ENCODE results near the gene COPG2.

COPG2 gene

GRCh38 chr7:130655286-130655685 is 13.3 kb downstream of the COPG2 start:
- no peaks in the 10 kb centered on the region for H3K27me3 ChIP-seq (ENCODE audit: insufficient read depth, low read length)
- H3K4me1 ChIP-seq (ENCODE audit: insufficient read depth, low read length, severe bottlenecking) = no peaks in the 10 kb centered on the region
- no peaks in the 10 kb centered on the region for H3K9me3 ChIP-seq (ENCODE audit: low read length)
- H3K4me2 ChIP-seq (ENCODE audit: low read length) = no peak overlapping the region
- H3F3A ChIP-seq (ENCODE audit: insufficient read depth, low read length) = no peaks in the 10 kb centered on the region
- no peak overlapping the region for H3K9ac ChIP-seq (ENCODE audit: low read length)
- H4K20me1 ChIP-seq (ENCODE audit: insufficient read depth, low read length) = no peaks in the 10 kb centered on the region
- H3K36me3 ChIP-seq (ENCODE audit: insufficient read depth, low read length) = peaks cover 18% of the 10 kb centered on the region
- no peak overlapping the region for H3K4me3 ChIP-seq (ENCODE audit: low read depth, low read length, poor library complexity, severe bottlenecking)
- TF ChIP-seq EZH2 (IDR thresholded peaks at IDR 0.05; ENCODE audit: borderline replicate concordance, low read length) = no peak
- TF ChIP-seq, protein P1, sequence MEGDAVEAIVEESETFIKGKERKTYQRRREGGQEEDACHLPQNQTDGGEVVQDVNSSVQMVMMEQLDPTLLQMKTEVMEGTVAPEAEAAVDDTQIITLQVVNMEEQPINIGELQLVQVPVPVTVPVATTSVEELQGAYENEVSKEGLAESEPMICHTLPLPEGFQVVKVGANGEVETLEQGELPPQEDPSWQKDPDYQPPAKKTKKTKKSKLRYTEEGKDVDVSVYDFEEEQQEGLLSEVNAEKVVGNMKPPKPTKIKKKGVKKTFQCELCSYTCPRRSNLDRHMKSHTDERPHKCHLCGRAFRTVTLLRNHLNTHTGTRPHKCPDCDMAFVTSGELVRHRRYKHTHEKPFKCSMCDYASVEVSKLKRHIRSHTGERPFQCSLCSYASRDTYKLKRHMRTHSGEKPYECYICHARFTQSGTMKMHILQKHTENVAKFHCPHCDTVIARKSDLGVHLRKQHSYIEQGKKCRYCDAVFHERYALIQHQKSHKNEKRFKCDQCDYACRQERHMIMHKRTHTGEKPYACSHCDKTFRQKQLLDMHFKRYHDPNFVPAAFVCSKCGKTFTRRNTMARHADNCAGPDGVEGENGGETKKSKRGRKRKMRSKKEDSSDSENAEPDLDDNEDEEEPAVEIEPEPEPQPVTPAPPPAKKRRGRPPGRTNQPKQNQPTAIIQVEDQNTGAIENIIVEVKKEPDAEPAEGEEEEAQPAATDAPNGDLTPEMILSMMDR (IDR thresholded peaks at IDR 0.05; ENCODE audit: low read length) = no peak
- H3K79me2 ChIP-seq (ENCODE audit: insufficient read depth, low read length) = no peaks in the 10 kb centered on the region
- no peaks in the 10 kb centered on the region for H3K9me2 ChIP-seq (ENCODE audit: low read depth, low read length)
- no peak overlapping the region for H3K27ac ChIP-seq (ENCODE audit: low read depth, low read length, poor library complexity, severe bottlenecking)
- no peak overlapping the region for H2AFZ ChIP-seq (ENCODE audit: low read length)

DNA sequence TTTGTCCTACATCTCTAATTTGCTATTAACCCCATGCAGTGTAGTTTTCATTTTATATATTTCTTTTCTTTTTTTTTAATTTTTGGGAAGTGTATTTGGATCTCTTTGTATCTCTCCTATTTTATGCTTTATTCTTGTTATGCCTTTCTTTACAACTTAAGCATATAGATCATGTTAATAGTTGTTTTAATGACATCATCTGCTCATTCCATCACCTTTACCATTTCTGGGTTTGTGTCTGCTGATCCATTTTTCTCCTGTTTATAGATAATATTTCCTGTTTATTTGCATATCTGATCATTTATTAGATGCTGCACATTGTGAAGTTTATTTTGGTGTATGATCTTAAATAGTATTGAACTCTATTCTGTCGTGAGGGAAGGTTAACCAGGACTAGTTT is 13.7 kb downstream of the COPG2 start:
- Histone ChIP-seq H4K20me1 (ENCODE audit: insufficient read depth, low read length) (no peaks in the 10 kb centered on the region), H2AFZ (ENCODE audit: low read length) (no peak overlapping the region), H3K4me2 (ENCODE audit: low read length) (no peak overlapping the region), H3F3A (ENCODE audit: insufficient read depth, low read length) (no peaks in the 10 kb centered on the region), H3K9ac (ENCODE audit: low read length) (no peak overlapping the region), H3K4me3 (ENCODE audit: low read depth, low read length, poor library complexity, severe bottlenecking) (no peak overlapping the region), H3K9me3 (ENCODE audit: low read length) (no peaks in the 10 kb centered on the region), H3K79me2 (ENCODE audit: insufficient read depth, low read length) (no peaks in the 10 kb centered on the region), H3K4me1 (ENCODE audit: insufficient read depth, low read length, severe bottlenecking) (no peaks in the 10 kb centered on the region), H3K9me2 (ENCODE audit: low read depth, low read length) (no peaks in the 10 kb centered on the region), H3K36me3 (ENCODE audit: insufficient read depth, low read length) (peaks cover 17% of the 10 kb centered on the region), H3K27me3 (ENCODE audit: insufficient read depth, low read length) (no peaks in the 10 kb centered on the region), H3K27ac (ENCODE audit: low read depth, low read length, poor library complexity, severe bottlenecking) (no peak overlapping the region)
- TF ChIP-seq, protein P1 (IDR thresholded peaks at IDR 0.05; ENCODE audit: low read length) = no peak
- no peak for TF ChIP-seq EZH2 (IDR thresholded peaks at IDR 0.05; ENCODE audit: borderline replicate concordance, low read length)

- Histone ChIP-seq H3K79me2 (ENCODE audit: insufficient read depth, low read length) (no peaks in the 10 kb centered on the region), H4K20me1 (ENCODE audit: insufficient read depth, low read length) (no peaks in the 10 kb centered on the region), H3F3A (ENCODE audit: insufficient read depth, low read length) (no peaks in the 10 kb centered on the region), H3K27me3 (ENCODE audit: insufficient read depth, low read length) (no peaks in the 10 kb centered on the region), H3K4me3 (ENCODE audit: low read depth, low read length, poor library complexity, severe bottlenecking) (no peak overlapping the region), H3K9ac (ENCODE audit: low read length) (no peak overlapping the region), H3K4me1 (ENCODE audit: insufficient read depth, low read length, severe bottlenecking) (no peaks in the 10 kb centered on the region), H2AFZ (ENCODE audit: low read length) (no peak overlapping the region), H3K36me3 (ENCODE audit: insufficient read depth, low read length) (peaks cover 42% of the 10 kb centered on the region), H3K9me3 (ENCODE audit: low read length) (no peaks in the 10 kb centered on the region; the same call in 1 of the 2 replicates), H3K27ac (ENCODE audit: low read depth, low read length, poor library complexity, severe bottlenecking) (no peak overlapping the region), H3K9me2 (ENCODE audit: low read depth, low read length) (no peaks in the 10 kb centered on the region), H3K4me2 (ENCODE audit: low read length) (no peak overlapping the region)
- TF ChIP-seq, protein P1 (IDR thresholded peaks at IDR 0.05; ENCODE audit: low read length) = no peak
- no peak for TF ChIP-seq EZH2 (IDR thresholded peaks at IDR 0.05; ENCODE audit: borderline replicate concordance, low read length)
Observed at GRCh38 chr7:130650611-130651120, 17.9 kb downstream of the COPG2 start.

Measured in OCI-LY1 (cell line).